Eye (tissue), 1 donor: Measurements from ENCODE around the gene RPH3AL.

ENCODE experiments used
- DNase-seq: peaks from one replicate; pipeline ENCODE4 v3.0.0-alpha.2; 2015

RPH3AL gene, protein sequence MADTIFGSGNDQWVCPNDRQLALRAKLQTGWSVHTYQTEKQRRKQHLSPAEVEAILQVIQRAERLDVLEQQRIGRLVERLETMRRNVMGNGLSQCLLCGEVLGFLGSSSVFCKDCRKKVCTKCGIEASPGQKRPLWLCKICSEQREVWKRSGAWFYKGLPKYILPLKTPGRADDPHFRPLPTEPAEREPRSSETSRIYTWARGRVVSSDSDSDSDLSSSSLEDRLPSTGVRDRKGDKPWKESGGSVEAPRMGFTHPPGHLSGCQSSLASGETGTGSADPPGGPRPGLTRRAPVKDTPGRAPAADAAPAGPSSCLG

DNA sequence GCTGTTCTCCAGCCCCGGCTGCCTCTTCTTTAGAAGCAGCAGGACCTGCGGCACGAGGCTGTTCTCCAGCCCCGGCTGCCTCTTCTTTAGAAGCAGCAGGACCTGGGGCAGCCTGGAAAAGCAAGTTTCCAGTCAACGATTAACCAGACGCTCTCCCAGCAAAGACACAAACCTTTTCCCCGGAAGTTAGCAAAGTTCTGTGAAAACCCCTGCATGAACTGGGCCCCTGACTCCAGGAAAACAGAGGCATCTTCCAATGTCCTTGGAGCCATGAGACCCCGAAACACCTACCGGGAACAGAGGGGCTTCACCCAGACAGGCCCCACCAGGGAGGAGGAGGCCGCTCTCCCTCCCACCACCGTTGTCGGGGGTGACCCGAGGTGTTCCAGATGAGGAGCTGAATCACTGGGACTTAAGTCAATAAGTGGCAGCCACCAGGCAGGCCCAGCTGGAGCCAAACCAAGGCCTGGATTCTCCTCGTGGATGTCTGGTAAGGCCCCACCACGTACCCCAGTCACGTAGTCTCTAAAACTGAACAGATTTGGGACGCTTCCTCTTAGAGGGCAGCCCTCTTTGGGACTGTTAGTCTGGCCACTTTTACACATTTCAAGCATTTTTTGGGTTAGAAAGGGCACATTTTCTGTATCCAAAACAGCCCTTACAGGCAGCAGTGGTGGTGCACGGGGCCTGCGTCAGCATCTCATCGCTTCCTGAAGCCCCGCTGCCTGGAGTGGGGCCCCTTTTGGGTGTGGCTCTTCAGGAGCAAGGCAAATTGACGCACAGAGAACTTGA lies at the start of gene RPH3AL:
Gene RPH3AL, minus strand, starts transcription at position 387 of the 792 bp plus-strand sequence. CDS start 25,264 bp downstream, outside the sequence.
- DNase-seq: peak; percentile 88

DNA sequence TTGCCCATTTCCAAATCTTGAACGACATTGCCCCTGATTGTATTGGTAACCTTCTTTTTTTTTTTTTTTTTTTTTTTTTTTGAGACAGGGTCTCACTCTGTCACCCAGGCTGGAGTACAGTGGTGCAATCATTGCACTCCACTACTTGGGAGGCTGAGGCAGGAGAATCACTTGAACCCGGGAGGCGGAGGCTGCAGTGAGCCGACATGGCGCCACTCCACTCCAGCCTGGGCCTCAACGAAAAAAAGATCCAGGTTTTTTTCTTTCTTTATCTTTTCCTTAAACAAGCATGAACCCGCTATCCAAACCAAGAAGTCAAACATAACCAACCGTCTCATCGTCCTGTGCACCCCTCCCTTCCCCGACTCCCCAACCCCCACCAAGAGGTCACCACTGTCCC lies 47.6 kb upstream of the RPH3AL start:
- DNase-seq: no peak

DNA sequence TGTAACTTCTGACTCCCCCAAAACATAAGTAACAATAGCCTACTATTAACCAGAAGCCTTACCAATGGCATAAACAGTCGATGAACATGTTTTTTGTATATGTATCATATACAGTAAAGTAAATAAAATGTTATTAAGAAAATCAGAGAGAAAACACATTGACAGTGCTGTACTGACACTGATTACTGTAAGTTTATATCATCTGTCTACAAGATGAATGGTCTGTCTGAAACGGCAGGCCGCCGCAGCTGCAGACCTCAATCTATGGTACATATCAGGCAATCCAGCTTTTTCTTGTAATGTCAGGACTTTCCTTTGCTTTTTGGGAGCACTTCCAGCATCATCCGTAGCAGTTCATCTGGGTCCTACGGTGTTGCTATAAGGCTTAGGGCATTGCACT lies 44.2 kb upstream of the RPH3AL start:
- no peak for DNase-seq

DNA sequence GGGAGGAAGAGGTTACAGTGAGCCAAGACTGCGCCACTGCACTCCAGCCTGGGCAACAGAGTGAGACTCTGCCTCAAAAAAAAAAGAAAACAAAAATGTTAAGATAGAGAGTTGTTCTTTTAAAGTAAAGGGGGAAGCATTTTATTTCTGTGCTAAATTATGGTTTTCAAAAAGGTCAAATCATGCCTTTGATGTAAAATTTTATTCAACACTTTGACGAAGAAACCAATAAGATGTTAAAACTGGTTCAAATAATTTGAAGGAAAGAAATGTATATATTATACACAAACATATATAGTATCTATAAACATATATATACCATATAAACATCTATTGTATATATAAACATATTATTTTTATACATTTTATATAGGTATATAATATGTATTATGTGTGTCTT lies 43.4 kb upstream of the RPH3AL start:
- DNase-seq: no peak

DNA sequence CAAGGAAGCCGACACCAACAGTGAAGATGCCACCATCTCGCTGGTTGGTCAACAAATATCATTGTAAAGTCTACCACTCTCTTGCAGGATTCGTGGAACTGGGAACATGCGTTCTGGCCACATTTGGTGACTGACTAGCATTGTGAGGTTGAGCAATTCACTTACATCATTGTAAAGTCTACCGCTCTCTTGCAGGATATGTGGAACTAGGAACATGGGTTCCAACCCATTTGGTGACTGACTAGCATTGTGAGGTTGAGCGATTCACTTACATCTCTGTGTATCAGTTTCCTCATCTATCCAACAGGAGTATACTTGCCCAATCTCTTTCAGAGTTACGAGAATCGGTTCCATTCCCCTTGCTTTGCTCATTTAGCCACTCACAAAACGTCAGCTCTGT lies 42.6 kb upstream of the RPH3AL start:
- no peak for DNase-seq

DNA sequence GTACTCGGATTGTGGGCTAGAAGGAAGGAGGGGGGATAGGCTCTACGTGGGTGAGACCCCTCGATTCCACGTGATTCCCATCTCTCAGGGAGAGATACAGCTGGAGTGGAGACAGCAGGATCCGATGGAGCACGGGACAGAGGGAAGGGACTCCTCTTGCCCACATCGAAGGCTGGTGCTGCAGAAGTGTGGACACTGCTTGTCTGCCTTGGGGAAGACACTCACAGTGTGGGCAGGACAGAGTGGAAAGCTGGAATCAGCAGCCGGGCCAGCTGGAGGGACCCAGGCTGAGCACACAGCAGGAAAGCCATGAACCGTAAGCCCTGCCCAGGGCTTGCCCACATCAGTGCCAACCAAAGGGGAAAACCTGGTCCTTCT lies 42.1 kb upstream of the RPH3AL start:
- no peak for DNase-seq

DNA sequence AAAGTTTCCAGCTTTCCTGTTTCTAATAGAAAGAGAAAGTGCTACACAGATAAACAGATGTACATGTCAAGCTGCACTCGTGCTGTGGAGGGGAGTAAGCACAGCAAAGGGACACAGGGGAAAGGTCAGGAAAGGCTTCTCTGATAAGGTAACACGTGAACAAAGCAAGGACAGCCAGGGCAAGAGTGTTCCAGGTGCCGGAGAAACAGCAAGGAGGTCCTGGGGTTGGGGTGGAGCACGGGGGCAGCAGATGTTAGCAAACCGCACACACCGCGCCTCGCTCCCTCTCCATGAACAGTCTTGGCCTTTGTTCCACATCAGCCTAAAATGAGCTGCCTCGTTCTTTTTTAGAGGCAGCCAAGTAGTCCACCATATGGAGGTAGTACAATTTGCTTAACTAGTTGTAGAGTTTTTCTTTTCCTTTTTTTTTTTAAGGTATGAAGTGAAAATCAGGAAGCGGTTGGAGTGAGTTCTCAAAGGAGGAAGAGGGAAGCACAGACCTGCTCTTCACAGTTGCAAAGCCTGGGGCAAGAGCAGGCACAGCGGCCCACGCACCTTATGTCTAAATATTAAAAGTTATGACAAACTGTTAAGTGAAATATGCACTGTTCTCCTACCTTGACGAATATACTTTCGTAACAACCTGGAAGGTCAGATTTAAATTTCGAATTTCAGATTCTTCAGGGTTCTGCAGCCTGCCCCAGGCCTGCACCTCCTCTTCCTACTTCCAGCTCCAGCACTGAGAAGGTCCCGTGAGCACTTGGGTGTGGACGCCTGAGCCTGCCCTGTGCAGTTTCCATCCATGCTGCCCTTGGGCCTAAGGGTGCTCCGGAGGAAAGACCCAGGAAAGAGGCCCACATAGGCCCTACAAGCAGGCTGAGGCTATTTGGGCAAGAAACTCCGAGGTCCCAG lies 41.5 kb upstream of the RPH3AL start:
- DNase-seq: no peak

DNA sequence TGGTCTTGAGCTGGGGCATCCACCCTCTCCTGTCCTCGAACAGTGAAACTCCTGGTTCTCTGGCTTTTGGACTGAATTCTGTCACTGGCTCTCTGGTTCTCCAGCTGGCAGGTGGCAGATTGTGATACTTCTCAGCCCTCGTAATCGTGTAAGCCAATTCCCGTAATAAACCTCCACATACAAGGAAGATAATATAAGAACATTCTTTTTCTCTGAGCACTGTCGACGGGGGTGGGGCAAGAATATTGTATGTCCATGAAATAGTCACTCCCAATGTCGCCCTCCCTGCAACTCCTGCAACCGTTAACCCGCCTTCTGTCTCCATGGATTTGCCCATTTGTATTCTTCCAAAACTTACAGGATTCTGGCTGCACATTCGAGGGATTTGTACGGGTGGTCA lies 39.2 kb upstream of the RPH3AL start:
- no peak for DNase-seq

DNA sequence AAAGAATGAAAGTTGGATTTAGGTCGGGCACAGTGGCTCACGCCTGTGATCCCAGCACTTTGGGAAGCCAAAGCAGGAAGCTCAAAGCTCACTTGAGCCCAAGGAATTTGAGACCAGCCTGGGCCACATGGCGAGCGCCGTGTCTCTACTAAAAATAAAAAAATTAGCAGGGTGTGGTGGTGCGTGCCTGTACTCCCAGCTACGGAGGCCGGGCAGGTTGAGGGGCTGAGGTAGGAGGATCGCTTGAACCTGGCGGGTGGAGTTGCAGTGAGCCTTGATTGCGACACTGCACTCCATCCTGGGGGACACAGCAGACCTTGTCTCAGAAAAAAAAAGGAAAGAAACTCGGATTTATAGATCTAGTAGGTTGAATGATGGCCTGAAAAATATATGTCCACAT lies 37.4 kb upstream of the RPH3AL start:
- no peak for DNase-seq

DNA sequence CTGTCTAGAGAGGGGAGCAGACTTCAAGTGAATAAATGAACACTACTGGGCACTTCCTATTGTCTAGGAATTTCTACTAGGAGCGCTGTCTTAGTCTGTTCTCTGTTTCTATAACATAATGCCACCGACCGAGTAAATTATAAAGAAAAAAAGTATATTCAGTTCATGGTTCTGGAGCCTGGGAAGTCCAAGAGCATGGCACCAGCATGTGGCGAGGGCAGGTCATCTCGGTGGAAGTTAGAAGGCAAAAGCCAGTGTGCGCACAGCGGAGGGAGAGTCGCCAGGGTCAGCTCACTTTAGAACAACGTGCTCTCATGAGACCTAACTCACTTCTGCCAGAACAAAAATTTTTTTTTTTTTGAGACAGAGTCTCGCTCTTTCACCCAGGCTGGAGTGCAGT lies 35.5 kb upstream of the RPH3AL start:
- DNase-seq: no peak

DNA sequence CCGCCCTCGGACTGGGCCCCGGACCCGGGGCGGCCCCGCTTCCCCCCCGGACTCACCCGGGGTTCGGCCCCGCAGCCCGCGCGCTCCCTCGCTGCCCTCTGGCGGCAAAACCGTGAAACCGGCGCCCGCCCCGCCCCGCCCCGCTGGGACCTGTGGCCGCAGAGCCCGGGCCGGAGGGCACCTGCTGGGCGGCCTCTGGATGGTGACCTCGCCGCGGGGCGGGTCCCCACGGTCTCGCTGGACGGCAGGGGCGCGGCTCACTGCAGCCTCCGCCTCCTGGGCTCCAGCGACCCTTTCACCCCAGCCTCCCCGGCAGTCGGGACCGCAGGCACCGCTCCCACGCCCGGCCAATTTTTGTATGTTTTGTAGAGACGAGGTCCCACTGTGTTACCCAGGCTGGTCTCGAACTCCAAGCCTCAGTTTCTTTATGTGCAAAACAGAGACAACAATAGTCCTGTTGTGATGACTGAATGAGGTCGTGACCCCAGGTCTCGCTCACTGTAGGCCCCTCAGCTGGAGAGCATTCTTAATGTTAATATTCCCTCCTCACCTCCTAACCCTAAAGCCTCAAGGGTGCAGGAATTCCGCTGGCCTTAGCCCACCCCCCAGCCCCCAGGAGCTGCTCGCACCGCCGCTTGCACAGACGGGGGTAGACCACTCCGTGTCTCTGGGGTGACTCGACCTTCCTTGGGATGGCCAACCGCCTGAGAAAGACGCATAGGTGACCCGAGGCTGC lies 33.7 kb upstream of the RPH3AL start:
- DNase-seq: peak; percentile 87

DNA sequence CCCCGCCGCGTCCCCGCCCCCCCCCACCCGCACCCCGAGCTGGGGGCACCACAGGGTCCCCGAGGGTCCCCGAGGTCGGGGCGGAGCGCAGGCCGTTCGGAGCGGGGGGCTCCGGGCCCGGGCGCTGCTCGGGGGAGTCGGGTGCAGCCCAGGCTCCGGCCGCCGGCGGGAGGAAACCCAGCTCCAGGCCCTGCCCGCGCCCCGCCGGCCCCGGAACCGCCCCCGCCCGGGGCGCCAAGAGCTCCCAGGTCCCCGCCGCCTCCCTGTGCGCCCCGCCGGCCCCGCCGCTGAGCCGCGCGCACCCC lies 33.2 kb upstream of the RPH3AL start:
- DNase-seq: no peak

DNA sequence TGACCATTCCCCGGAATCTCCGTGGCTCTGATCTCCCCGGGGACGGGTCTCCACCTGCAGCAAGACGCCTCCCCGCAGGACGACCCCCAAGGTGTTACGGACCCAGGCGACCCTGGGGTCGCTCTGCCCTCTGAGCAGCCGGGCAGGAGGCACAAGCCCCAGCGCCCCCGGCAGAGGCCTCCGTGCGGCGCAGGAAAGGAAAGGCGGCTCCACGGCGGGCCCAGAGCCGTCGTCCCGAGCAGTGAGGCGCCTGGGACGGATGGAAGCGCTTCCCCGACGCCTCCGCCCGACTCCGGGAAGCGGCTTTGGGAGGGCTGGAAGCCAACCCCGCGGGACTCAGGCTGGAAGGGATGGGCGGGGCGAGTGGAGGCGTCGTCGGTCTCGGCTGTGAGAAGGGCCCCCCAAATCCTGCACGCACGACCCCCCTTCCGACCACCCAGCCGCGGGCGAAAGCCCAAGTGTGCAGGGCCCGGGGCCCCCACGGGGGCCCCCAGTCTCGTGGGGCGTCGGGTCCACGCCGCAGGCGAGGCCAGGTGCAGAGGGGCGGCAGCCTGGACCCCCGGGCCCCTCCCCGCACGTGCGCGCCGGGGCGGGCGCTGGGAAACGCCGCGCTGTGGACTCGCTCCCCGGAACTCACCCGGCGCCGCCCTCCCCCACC lies 32.7 kb upstream of the RPH3AL start:
- DNase-seq: peak; percentile 79

DNA sequence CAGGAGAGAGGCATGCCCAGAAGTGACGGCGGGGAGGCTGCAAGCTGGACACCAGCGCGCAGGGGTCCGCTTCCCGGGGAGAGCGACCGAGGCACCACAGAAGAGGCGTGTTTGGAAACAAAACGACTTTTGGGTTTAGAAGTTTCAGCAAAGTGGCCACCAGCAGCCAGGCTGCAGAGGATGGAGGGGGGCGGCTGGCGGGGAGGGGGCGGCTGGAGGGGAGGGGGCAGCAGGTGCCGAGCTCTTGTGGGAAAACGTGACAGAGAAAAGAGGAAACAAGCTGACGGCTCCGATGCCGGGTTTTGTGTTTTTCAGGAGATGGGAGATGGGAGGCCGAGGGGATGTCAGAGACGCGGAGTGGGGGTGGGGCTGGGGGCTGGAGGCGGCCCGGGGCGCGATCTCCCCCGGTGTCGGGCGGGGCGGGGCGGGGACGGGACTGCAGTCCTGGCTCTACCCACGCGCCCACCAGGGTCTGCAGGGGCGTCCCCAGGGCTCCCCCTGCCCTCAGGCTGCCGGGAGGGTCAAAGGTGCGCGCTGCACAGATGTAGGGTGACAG lies 32.1 kb upstream of the RPH3AL start:
- DNase-seq: peak; percentile 75

DNA sequence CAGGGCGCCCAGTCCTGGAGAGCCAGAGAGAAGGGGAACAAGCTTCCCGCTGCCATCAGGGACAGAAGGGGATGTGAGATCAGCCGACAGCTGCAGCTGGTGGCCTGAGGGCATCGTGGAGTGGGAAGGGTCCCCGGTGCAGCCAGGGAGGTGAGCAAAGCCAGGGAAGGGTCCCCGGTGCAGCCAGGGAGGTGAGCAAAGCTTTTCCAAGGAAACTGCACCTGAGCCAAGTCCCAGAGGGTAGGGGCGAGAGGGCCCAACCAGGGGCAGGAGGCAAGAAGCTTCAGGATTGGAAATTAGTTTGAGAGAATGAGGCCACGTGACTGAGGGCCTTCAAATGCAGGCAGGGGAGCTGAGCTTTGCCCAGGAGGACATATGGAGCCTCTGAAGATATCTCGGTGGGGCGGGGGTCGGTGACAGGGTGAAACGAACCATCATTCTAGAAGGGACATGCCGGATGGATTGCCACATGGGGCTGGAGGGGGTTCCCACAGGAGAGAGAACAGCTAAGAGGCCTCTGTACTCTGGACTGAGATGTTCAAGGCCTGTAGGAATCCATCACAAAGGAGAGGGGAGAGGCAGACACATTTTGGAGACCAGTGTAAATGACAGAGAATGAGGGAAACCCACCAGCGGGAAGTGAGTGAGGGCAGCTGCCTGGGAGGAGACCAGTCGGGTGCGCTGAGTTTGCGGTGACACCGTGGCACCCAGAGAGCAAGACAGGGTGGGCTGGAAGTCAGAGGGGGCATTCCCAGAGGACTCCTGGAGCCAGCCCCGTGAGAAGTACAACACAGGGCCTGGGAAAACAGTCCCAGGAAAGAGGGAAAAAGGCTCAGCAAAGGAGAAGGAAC lies 31.4 kb upstream of the RPH3AL start:
- DNase-seq: peak; percentile 77

DNA sequence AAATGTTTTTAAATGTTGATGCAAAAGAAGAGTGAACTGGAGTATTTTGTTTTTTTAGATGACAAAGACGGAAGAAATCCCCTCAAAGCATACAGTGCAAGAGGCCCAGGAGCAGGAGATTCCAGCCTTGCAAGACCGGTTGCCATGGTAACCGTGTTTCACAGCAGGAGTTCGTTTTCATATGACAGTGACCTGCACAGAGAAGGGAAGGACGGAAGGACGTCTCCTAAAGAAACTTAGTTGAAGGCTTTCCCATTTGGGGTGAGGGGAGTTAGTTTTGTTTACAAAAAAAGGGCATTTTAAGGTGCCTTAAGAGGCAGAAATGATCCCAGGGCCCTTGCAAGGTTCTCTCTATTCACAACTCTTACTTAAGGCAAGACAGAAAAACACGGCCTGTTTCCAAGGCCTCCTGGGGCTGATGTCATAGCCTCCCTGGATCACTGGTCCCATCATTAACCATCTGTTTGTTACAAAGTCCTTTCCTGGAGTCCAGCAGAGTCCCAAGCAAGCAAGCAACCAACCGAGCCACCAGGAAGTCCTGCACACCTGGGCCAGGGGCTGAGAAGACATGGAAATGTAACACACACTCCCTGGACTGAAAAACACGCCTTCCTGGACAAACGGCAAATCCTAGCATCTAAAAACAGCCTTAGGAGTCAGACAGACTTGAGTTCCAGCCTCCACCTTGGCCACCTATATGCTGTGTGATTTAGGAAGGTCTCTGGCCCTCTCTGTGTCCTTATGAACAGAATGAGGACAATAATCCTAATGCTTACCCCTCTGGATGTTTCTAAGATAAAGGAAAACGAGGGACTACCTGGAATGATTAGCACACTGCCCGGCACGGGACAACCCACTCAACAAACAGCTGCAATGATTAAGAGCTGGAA lies 30.3 kb upstream of the RPH3AL start:
- peak; percentile 98 for DNase-seq

DNA sequence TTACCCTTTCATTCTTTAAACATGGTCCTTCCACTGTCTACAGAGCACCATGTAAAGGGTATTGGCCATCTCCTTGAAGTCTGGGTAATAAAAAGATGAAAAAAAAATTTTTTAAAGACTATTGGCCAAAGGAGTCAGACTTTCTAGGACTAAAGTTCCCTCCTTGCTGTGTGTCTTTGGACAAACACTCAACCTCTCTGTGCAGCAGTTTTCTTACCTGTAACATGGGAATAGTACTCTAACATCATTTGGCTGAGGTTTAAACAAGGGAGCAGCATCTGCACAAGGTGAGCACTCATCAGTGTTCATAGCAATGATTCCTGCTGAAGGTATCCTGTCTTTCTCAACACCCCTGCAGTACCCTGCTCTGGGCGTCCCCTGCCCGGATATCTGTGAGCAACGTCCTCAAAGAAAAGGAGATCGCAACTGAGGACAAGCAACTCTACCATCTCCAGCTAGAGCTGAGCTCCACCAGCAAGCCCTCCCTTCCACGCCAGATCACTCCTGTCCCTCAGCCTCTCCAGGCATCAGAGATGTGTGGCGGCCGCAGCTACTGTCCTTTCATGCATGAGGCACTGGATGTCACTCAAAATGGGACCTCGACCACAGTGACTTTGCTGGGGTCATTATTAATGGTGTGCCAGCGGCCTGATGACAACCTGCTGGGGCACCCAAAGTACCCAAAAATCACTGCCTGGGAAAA lies 29.5 kb upstream of the RPH3AL start:
- DNase-seq: no peak

DNA sequence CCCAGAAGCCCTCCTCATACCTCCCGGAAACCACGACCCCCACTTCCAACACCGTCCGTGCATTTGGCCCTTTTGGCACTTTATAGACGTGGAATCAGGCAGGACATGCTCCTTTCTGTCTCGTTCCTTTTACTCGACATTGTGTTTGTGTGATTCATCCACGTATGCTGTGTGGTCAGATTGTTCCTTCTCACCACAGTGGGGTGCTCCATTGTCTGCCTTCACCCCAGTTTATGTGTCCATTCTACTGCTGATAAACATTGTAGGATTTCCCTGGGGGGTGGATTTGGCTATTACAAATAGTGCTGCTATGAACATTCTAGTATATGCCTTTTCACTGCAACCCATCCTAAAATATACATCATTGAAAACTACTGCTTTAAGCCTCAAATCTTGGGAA lies 28.9 kb upstream of the RPH3AL start:
- DNase-seq: no peak
